ENCODE results near the gene GRIPAP1. TPM values are rescaled to one million over a fixed set of nuclear protein-coding genes. Genes with fewer than 3 reads are reported as not detected.

GRIPAP1 gene
- total RNA-seq, 1 donor, result 24.9 TPM

GRCh38 chrX:48927736-48928382 is 74.2 kb downstream of the GRIPAP1 start:
- Histone ChIP-seq H3K9me3 (ENCODE audit: low read depth, low read length) (no peaks in the 10 kb centered on the region), H3K4me3 (ENCODE audit: low read length) (no peak overlapping the region), H3K27me3 (ENCODE audit: insufficient read depth, low read length) (no peaks in the 10 kb centered on the region), H3K4me1 (ENCODE audit: insufficient read depth, low read length) (peaks cover 9% of the 10 kb centered on the region)

DNA sequence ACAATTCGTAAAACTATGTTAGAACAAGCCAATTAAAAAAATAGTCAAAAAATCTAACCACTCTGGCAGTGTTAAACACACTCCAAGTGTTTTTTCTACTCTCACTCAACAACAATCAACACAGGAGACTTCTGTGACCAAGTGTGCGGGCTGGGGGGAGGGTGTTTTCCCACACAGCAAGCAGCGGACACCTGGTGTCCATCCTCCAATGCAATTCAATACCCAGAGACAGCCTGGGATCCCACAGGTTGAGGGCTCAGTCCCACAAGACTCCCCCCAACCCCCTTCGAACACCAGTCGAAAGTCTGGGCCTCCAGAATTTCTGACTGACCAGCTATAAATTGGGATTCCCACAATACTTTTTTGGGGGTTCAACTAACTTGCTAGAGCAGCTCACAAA is 74.9 kb downstream of the GRIPAP1 start:
- Histone ChIP-seq H3K4me3 (ENCODE audit: low read length) (no peak overlapping the region), H3K4me1 (ENCODE audit: insufficient read depth, low read length) (peaks cover 11% of the 10 kb centered on the region), H3K9me3 (ENCODE audit: low read depth, low read length) (no peaks in the 10 kb centered on the region), H3K27me3 (ENCODE audit: insufficient read depth, low read length) (no peaks in the 10 kb centered on the region)

- Histone ChIP-seq H3K27me3 (ENCODE audit: insufficient read depth, low read length) (no peaks in the 10 kb centered on the region), H3K4me3 (ENCODE audit: low read length) (no peak overlapping the region), H3K9me3 (ENCODE audit: low read depth, low read length) (no peaks in the 10 kb centered on the region), H3K4me1 (ENCODE audit: insufficient read depth, low read length) (peaks cover 39% of the 10 kb centered on the region)
These were observed 77.8 kb downstream of the GRIPAP1 start for GRCh38 chrX:48924270-48924669.

GRCh38 chrX:48923771-48924170 is 78.3 kb downstream of the GRIPAP1 start:
- H3K4me1 ChIP-seq (ENCODE audit: insufficient read depth, low read length), result peaks cover 39% of the 10 kb centered on the region
- no peaks in the 10 kb centered on the region for H3K9me3 ChIP-seq (ENCODE audit: low read depth, low read length)
- no peak overlapping the region for H3K4me3 ChIP-seq (ENCODE audit: low read length)
- no peaks in the 10 kb centered on the region for H3K27me3 ChIP-seq (ENCODE audit: insufficient read depth, low read length)

Other genes starting within 250 kb of the GRIPAP1 start
- not detected for gene GLOD5, start 240.5 kb downstream of the GRIPAP1 start, total RNA-seq
- gene GATA1, start 215.7 kb downstream of the GRIPAP1 start, total RNA-seq, result 1.6 TPM
- 21.5 TPM for gene HDAC6, start 200.2 kb downstream of the GRIPAP1 start, total RNA-seq
- not detected for gene ERAS, start 175.8 kb downstream of the GRIPAP1 start, total RNA-seq
- gene PCSK1N, start 166.7 kb downstream of the GRIPAP1 start, total RNA-seq, result 3.3 TPM
- gene TIMM17B, start 104.5 kb downstream of the GRIPAP1 start, total RNA-seq, result 18.3 TPM
- 37.6 TPM for gene PQBP1, start 104.3 kb downstream of the GRIPAP1 start, total RNA-seq
- 8.5 TPM for gene SLC35A2, start 90.6 kb downstream of the GRIPAP1 start, total RNA-seq
- 239 TPM for gene PIM2, start 83.2 kb downstream of the GRIPAP1 start, total RNA-seq
- 56.1 TPM for gene OTUD5, start 44.7 kb downstream of the GRIPAP1 start, total RNA-seq
- gene KCND1, start 30.4 kb downstream of the GRIPAP1 start, total RNA-seq, result 1.2 TPM
- gene TFE3, start 41.1 kb upstream of the GRIPAP1 start, total RNA-seq, result 29.3 TPM
- 2.9 TPM for gene CCDC120, start 56.7 kb upstream of the GRIPAP1 start, total RNA-seq
- 5.5 TPM for gene PRAF2, start 71.7 kb upstream of the GRIPAP1 start, total RNA-seq
- gene WDR45, start 77.6 kb upstream of the GRIPAP1 start, total RNA-seq, result 48.7 TPM
- 8.9 TPM for gene GPKOW, start 121.5 kb upstream of the GRIPAP1 start, total RNA-seq
- 0.42 TPM for gene MAGIX, start 160.5 kb upstream of the GRIPAP1 start, total RNA-seq
- gene PLP2, start 169.6 kb upstream of the GRIPAP1 start, total RNA-seq, result 53.9 TPM
- 3.3 TPM for gene PRICKLE3, start 184.1 kb upstream of the GRIPAP1 start, total RNA-seq
- 0.42 TPM for gene SYP, start 197.9 kb upstream of the GRIPAP1 start, total RNA-seq
- gene CACNA1F, start 231.1 kb upstream of the GRIPAP1 start, total RNA-seq, result 0.31 TPM
- 10.1 TPM for gene CCDC22, start 233.2 kb upstream of the GRIPAP1 start, total RNA-seq